K562 (cell line): Measurements from ENCODE around the gene IFI6. TPM values are rescaled to one million over a fixed set of nuclear protein-coding genes. Genes with fewer than 3 reads are reported as not detected.

Experiments
- CBX3 ChIP-seq, 2 experiments: IDR thresholded peaks; 1 replicate in 1 of 2; 2 replicates in 1 of 2; pipeline ENCODE4 v1.6.1; 2012; ENCODE audit warnings: inconsistent platforms in 2 of 2, low read length in 2 of 2, borderline replicate concordance in 1 of 2, control low read depth in 1 of 2
- ELF2 ChIP-seq: fragments of 250-450 bp; sonication (Bioruptor Pico); IDR thresholded peaks from 2 replicates; pipeline ENCODE4 v1.5.0; 2021; ENCODE audit warnings: mild to moderate bottlenecking
- ETS1 ChIP-seq: conservative IDR thresholded peaks from 2 replicates; pipeline ENCODE4 v1.6.1; 2011; ENCODE audit warnings: low read depth, mild to moderate bottlenecking, low read length; ENCODE audit not compliant: control insufficient read depth
- KLF1 ChIP-seq: fragments of 450-650 bp; IDR thresholded peaks from 2 replicates; pipeline ENCODE4 v1.6.1; 2016; ENCODE audit warnings: missing genetic modification characterization, missing compliant biosample characterization
- MAFF ChIP-seq: IDR thresholded peaks from 2 replicates; pipeline ENCODE4 v1.6.1; 2012; ENCODE audit warnings: low read length, improper control_type of control experiment
- PHF8 ChIP-seq: fragments of 200-600 bp; sonication (generic); IDR thresholded peaks from 2 replicates; pipeline ENCODE4 v1.6.1; 2012; ENCODE audit warnings: mixed run types, mild to moderate bottlenecking, inconsistent platforms, low read length, moderate library complexity, borderline replicate concordance
- POU5F1 ChIP-seq: fragments of 150-350 bp; IDR thresholded peaks from 2 replicates; pipeline ENCODE4 v1.6.1; 2014; ENCODE audit warnings: borderline replicate concordance, low read length, low read depth, mild to moderate bottlenecking; ENCODE audit not compliant: partially characterized antibody
- REST ChIP-seq, 2 experiments: fragments of 450-650 bp; formaldehyde crosslinking in 1 of 2; IDR thresholded peaks; 2 replicates each; pipeline versions ENCODE4 v1.4.0 to v1.6.1; 2014 to 2020; ENCODE audit warnings: mild to moderate bottlenecking in 2 of 2, borderline replicate concordance in 1 of 2, low read depth in 1 of 2
- TAF9B ChIP-seq: fragments of 450-650 bp; IDR thresholded peaks from 2 replicates; pipeline ENCODE4 v1.6.1; 2018; ENCODE audit warnings: mild to moderate bottlenecking; ENCODE audit not compliant: partially characterized antibody
- TFE3 ChIP-seq: fragments of 450-650 bp; formaldehyde crosslinking; IDR thresholded peaks from 2 replicates; pipeline ENCODE4 v1.4.0; 2020; ENCODE audit warnings: mild to moderate bottlenecking, mixed read lengths
- ZBED1 ChIP-seq: IDR thresholded peaks from 2 replicates; pipeline ENCODE4 v1.6.1; 2014
- polyA plus RNA-seq, 8 experiments: library from polyadenylated mRNA; depleted of rRNA in 4 of 8; stranded (reverse) in 5 of 8; unstranded in 3 of 8; fragments of >200 nt; fragmentation: Nextera tagmentation in 2 of 8; fragmentation: Illumina TruSeq in 1 of 8; extraction: Ambion mirVana in 2 of 8; extraction: Trizol in 1 of 8; gene quantifications; 2 replicates each; pipeline versions ENCODE4 v1.2.1 to v1.2.3, GENCODE V29; 2011 to 2014; ENCODE audit warnings: inconsistent platforms in 1 of 8, missing spikeins in 1 of 8
- total RNA-seq, 7 experiments: library from RNA; depleted of rRNA in 6 of 7; stranded (reverse); fragments of >200 nt in 6 of 7; fragmentation: Illumina TruSeq in 2 of 7; extraction: Trizol in 2 of 7; gene quantifications; 2 replicates each; pipeline versions ENCODE4 v1.2.1 to v1.2.3, GENCODE V29; 2011 to 2021; ENCODE audit warnings: low replicate concordance in 1 of 7

Gene IFI6
- total and polyA plus RNA-seq, 9 of the 15 experiments (the other 6 are each of a cell fraction or from before 2014, with no cell fraction given) = 0.17 to 4.5 (median 2.2) TPM

- TF ChIP-seq REST (IDR thresholded peaks at IDR 0.05; ENCODE audit: borderline replicate concordance) (no peak), REST (CRISPR knock-in tag; IDR thresholded peaks at IDR 0.05; ENCODE audit: low read depth) (no peak), ETS1 (no peak), MAFF (no peak), POU5F1 (no peak), TAF9B (no peak), KLF1 (no peak), ELF2 (CRISPR knock-in tag) (no peak), PHF8 (no peak), TFE3 (no peak), ZBED1 (no peak), CBX3 (IDR thresholded peaks at IDR 0.05; ENCODE audit: borderline replicate concordance in 1 of 2, low read length in 2 of 2) (peak in 1 of 2 experiments; percentile 88; a peak in 2 of 3 replicates)
Observed at GRCh38 chr1:27656157-27656893, 15.7 kb downstream of the IFI6 start (continued).
